OCI-LY1 (cell line): ENCODE results near the gene PYGB.

Source experiments
- EZH2 ChIP-seq: fragments of 200-600 bp; sonication (generic), shearing (Covaris generic); IDR thresholded peaks from 2 replicates; pipeline ENCODE4 v1.8.0; 2017; ENCODE audit warnings: borderline replicate concordance, mixed run types, mild to moderate bottlenecking, antibody characterized with exemption, low read length, moderate library complexity, mixed read lengths
- TF ChIP-seq, protein P1 (sequence below): fragments of 200-600 bp; sonication (generic), shearing (Covaris generic); IDR thresholded peaks from 2 replicates; pipeline ENCODE4 v1.5.1; 2017; ENCODE audit warnings: mild to moderate bottlenecking, antibody characterized with exemption, low read length, moderate library complexity, mixed read lengths

DNA sequence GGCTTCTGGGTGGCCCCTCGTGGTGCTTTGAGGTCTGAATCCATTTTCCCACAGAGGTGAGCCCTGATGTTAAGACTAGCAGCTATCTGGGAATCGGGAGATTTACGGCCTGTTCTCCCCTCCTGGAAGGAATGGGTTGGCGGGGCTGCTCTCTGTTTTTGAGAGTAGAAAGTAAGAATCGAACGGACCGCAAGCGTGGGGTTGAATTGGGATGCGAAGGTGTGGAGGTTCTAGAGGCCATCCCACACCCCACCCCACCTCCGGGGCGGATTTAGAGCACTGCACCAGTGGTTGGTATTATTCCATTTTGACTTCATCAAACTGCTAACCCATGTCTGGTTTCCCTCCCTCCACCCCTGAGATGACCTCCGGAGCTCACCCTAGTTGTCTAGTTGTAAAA lies 11.5 kb downstream of the PYGB start:
- TF ChIP-seq, protein P1, sequence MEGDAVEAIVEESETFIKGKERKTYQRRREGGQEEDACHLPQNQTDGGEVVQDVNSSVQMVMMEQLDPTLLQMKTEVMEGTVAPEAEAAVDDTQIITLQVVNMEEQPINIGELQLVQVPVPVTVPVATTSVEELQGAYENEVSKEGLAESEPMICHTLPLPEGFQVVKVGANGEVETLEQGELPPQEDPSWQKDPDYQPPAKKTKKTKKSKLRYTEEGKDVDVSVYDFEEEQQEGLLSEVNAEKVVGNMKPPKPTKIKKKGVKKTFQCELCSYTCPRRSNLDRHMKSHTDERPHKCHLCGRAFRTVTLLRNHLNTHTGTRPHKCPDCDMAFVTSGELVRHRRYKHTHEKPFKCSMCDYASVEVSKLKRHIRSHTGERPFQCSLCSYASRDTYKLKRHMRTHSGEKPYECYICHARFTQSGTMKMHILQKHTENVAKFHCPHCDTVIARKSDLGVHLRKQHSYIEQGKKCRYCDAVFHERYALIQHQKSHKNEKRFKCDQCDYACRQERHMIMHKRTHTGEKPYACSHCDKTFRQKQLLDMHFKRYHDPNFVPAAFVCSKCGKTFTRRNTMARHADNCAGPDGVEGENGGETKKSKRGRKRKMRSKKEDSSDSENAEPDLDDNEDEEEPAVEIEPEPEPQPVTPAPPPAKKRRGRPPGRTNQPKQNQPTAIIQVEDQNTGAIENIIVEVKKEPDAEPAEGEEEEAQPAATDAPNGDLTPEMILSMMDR = no peak
- no peak for TF ChIP-seq EZH2
